ENCODE results near the gene PANX2.

PANX2 gene

DNA sequence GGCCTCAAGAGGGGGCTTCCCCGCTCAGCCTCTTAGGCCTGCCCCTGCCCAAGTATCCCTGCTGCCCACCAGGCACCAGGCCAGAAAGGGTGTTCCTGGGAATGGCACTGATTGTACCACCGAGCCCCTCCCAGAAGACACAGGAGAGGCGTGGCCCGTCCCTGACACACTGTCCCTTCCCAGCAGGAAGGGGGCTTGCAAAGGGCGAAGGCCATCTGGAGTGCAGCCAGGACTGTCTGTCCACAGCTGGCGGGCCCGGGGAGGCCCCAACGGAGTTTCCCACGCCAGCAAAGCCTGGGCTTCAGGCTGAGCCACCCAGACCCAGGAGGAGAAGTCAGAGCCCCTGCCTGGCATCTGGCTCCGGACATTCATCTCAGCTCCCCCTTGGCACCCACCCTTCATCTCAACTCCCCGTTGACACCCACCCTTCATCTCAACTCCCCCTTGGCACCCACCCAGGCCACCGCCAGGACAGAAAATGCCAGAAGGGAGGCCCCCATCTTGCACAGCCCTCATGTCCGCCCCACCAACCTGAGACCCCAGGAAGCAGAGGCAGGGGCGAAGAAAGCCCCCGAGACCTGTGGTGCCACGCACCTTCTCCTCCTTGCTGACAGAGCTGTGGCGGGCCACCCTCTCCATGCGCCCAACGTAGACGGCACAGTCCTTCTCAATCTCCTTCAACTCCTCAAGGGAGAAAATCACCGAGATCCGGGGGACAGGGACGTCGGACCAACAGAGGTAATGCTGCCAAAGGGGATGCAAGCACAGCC is 54.9 kb downstream of the PANX2 start:
- DNase-seq (ENCODE audit: extremely low read depth in 1 of 2, low read depth in 1 of 2) = no peak

DNA sequence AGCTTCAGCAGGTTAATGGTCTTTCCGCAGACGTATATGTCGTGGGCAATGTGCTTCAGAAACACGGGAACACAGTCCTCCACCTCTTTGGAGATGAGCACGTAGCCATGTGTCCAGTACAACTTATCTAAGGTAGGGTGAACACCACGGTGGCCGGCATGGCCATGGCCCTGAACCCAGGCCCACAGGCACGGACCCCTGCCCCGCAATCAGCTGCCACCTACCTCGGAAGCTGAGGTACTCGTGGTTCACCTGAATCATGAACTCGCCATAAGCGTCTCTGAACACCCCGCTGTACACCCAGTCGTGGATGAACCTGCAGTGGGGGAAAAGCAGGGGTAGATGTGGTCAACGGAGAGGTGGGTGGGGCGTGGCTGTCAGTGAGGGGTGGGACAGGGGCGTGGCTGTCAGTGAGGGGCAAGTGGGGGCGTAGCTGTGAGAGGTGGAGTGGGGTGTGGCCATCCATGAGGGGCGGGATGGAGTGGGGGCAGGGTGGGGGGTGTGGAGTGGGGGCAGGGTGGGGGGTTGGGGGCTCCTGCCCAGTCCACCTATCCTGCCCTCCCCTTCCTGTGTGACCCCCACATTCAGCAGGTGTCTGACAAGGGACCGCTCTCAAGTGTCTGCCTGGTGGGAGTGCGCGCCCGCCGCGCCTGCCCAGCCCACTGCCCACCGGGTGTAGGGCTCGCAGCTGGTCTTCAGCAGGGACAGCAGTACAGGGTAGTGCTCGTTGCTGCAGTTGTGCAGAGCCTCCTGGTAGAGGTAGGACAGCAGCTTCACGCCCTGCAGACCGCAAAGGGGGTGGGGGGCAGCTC is 55.7 kb downstream of the PANX2 start:
- DNase-seq (ENCODE audit: extremely low read depth in 1 of 2, low read depth in 1 of 2) = no peak

DNA sequence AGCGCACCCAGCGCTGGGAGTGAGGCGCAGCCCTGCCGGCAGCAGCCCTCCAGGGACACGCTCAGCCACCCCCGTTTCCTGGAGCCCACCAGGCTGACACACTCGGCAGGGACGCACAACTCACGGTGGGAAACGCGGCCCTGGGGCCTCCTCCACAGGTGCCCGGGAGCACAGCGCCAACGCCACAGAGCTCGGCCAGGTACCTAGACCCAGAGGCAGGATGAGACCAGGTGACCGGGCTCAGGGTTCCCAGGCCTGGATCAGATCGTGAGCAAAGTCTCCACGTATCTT is 56.3 kb downstream of the PANX2 start:
- DNase-seq (ENCODE audit: extremely low read depth in 1 of 2, low read depth in 1 of 2) = no peak

GRCh38 chr22:50227579-50228215 is 57.2 kb downstream of the PANX2 start:
- no peak for DNase-seq (ENCODE audit: extremely low read depth in 1 of 2, low read depth in 1 of 2)

- no peak for DNase-seq (ENCODE audit: extremely low read depth in 1 of 2, low read depth in 1 of 2)
Measured at GRCh38 chr22:50228366-50228765, 57.8 kb downstream of the PANX2 start.

- DNase-seq (ENCODE audit: extremely low read depth in 1 of 2, low read depth in 1 of 2) = no peak
Measured at GRCh38 chr22:50229370-50229769, 58.8 kb downstream of the PANX2 start.
